ENCODE results near the gene CCDC88C. TPM values are rescaled to one million over a fixed set of nuclear protein-coding genes. Genes with fewer than 3 reads are reported as not detected.

The CCDC88C gene
- total RNA-seq, 2 donors from 2014 or later = 36.3 to 57.4 TPM

DNA sequence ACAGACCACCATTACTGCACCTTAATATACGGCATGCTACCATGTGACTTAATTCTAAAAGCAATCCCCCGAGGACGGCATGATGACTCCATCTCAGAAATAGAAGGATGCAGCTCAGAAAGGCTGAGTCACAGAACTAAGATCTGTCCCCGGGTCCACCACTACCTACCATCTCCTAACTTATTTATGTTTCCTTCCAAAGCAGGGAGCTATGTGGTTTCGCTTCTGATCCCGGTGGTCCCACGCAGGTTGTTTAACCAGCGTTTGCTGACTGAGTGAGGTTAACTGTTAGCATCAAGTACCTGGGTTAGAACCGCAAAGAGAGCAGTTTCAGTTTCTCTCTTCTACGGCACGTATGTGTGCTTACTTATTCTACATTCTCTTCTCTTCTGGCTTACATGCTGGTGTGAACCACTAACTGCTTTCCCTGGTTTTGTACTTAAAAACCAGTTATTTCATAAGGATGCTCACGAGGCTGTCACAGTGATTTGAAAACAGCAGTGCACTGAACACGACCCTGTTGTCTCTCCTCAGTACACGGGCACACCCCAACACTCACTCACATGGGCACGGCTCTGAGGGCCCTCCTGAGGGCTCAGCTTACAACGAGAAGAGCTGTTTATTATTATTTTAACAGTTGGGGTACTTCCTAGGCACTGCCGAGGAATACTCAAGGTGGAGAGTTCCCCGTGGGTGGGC lies 66.7 kb downstream of the CCDC88C start:
- WGBS, 2 donors = 80 to 85% methylated on average over 16 to 18 of the region's 18 CpGs
- no peak overlapping the region for H3K4me3 ChIP-seq
- DNase-seq (no peak), ATAC-seq (no peak)
- H3K9me3 ChIP-seq = no peaks in the 10 kb centered on the region
- H3K27ac ChIP-seq = no peak overlapping the region
- intact Hi-C loops (cut with DNase I) = no loop called here
- H3K4me1 ChIP-seq = peaks cover 13% of the 10 kb centered on the region
- H3K27me3 ChIP-seq = no peaks in the 10 kb centered on the region
- no peaks in the 10 kb centered on the region for H3K36me3 ChIP-seq (replicated peaks in 1 of 2; ENCODE audit: insufficient read depth in 1 of 2, low read depth in 2 of 2)
- TF ChIP-seq, protein P1, sequence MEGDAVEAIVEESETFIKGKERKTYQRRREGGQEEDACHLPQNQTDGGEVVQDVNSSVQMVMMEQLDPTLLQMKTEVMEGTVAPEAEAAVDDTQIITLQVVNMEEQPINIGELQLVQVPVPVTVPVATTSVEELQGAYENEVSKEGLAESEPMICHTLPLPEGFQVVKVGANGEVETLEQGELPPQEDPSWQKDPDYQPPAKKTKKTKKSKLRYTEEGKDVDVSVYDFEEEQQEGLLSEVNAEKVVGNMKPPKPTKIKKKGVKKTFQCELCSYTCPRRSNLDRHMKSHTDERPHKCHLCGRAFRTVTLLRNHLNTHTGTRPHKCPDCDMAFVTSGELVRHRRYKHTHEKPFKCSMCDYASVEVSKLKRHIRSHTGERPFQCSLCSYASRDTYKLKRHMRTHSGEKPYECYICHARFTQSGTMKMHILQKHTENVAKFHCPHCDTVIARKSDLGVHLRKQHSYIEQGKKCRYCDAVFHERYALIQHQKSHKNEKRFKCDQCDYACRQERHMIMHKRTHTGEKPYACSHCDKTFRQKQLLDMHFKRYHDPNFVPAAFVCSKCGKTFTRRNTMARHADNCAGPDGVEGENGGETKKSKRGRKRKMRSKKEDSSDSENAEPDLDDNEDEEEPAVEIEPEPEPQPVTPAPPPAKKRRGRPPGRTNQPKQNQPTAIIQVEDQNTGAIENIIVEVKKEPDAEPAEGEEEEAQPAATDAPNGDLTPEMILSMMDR (IDR thresholded peaks at IDR 0.05) = no peak
- no peak for TF ChIP-seq POLR2A (IDR thresholded peaks at IDR 0.05)

DNA sequence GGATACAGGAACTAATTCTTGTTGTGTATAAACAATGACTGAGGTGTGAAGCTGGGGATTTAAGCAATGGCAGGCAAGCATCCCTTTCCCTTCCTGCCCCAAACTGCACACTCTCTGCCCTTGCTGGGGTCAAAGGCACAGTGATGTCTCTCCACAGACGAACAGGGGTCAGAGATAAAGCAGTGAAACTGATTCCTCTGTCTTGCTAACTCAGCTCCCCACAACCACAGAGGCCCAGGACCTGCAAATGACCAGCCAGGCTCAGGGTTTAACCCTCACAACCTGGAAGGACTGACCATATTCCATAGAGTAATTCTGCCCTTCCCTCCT lies 67.2 kb downstream of the CCDC88C start:
- Histone ChIP-seq H3K4me3 (no peak overlapping the region), H3K9me3 (no peaks in the 10 kb centered on the region), H3K36me3 (replicated peaks in 1 of 2; ENCODE audit: insufficient read depth in 1 of 2, low read depth in 2 of 2) (no peaks in the 10 kb centered on the region), H3K27me3 (no peaks in the 10 kb centered on the region), H3K4me1 (peaks cover 13% of the 10 kb centered on the region), H3K27ac (no peak overlapping the region)
- ATAC-seq = no peak
- intact Hi-C loops (cut with DNase I) = no loop called here
- WGBS, 2 donors = 79 to 100% methylated on average over 1 of the region's 1 CpG
- TF ChIP-seq, protein P1 (IDR thresholded peaks at IDR 0.05) = no peak
- no peak for TF ChIP-seq POLR2A (IDR thresholded peaks at IDR 0.05)
- no peak for DNase-seq

- H3K27ac ChIP-seq = no peak overlapping the region
- ATAC-seq (no peak), DNase-seq (no peak)
- TF ChIP-seq, protein P1 (IDR thresholded peaks at IDR 0.05) = no peak
- no peak for TF ChIP-seq POLR2A (IDR thresholded peaks at IDR 0.05)
- no peaks in the 10 kb centered on the region for H3K27me3 ChIP-seq
- no peak overlapping the region for H3K4me3 ChIP-seq
- intact Hi-C loops (cut with DNase I) = no loop called here
- no peaks in the 10 kb centered on the region for H3K9me3 ChIP-seq
- H3K4me1 ChIP-seq = peaks cover 13% of the 10 kb centered on the region
- H3K36me3 ChIP-seq (replicated peaks in 1 of 2; ENCODE audit: insufficient read depth in 1 of 2, low read depth in 2 of 2) = no peaks in the 10 kb centered on the region
- 81 to 94% methylated on average over 10 of the region's 10 CpGs for WGBS, 2 donors
Observed at GRCh38 chr14:91349481-91350074, 68.0 kb downstream of the CCDC88C start.

DNA sequence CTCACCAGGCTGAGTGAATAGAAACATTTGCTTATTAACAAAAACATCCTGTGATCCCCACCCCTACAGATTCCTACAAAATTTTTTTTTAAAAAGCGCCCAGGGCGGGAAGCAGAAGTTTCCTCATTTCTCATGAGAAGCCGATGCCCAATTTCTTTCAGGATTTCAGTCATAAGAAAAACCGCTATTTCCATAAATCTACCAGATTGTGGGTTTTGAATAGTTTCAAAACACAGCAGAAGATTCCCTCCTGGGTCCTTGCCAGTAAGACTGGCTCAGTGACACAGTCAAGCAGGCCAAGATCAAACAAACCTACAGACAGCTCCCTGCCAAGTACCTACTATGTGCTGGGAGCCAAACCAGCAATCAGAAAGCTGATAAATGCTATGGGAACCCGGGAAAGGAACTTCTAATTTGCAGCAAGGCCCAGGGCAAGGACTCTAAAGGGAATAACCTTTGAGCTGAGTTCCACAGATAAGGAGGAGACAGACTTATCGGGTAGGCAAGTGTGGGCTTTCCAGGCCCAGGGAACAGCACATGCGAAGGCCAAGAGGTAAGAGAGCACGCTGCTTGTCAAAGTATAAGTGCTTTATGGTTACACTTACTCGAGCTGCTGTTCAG lies 68.7 kb downstream of the CCDC88C start:
- intact Hi-C loops (cut with DNase I) = no loop called here
- Histone ChIP-seq H3K27me3 (no peaks in the 10 kb centered on the region), H3K4me3 (no peak overlapping the region), H3K36me3 (replicated peaks in 1 of 2; ENCODE audit: insufficient read depth in 1 of 2, low read depth in 2 of 2) (no peaks in the 10 kb centered on the region), H3K27ac (peak overlapping the region in 1 of 4 donors; percentile 10), H3K4me1 (peaks cover 13% of the 10 kb centered on the region), H3K9me3 (no peaks in the 10 kb centered on the region)
- no peak for DNase-seq
- 61 to 78% methylated on average over 9 of the region's 9 CpGs for WGBS, 2 donors
- no peak for TF ChIP-seq POLR2A (IDR thresholded peaks at IDR 0.05)
- TF ChIP-seq, protein P1 (IDR thresholded peaks at IDR 0.05) = no peak
- ATAC-seq = no peak
